ENCODE measurements around the gene GNG2. TPM values are rescaled to one million over a fixed set of nuclear protein-coding genes. Genes with fewer than 3 reads are reported as not detected.
A peak's percentile ranks its signal among the peaks of the same experiment; 100 is the strongest.

The GNG2 gene
- total RNA-seq, 2 experiments from 2014 or later, result 131 to 132 TPM

DNA sequence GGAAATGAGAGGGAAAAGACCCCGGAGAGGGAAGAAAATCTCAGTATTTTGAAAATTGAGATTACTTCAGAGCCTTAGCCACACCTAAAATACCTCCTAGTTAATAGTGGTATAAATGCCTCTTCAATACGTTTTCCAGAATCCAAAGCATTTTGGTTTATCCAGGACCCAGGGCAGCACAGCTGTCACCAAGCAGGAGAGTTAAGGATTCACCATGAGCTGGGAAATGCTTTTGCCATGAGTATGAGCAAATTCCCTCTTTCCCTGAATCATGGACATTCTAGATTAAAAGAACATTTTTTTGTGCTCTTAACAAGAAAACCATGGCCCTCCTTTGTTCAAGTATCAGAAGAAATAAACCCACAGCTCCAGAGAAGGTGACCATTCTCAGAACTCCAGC is 107.1 kb downstream of the GNG2 start:
- peaks cover 20% of the 10 kb centered on the region for H3K36me3 Mint-ChIP-seq
- H3K27ac Mint-ChIP-seq, result no peak overlapping the region
- H3K27me3 Mint-ChIP-seq, result no peaks in the 10 kb centered on the region

DNA sequence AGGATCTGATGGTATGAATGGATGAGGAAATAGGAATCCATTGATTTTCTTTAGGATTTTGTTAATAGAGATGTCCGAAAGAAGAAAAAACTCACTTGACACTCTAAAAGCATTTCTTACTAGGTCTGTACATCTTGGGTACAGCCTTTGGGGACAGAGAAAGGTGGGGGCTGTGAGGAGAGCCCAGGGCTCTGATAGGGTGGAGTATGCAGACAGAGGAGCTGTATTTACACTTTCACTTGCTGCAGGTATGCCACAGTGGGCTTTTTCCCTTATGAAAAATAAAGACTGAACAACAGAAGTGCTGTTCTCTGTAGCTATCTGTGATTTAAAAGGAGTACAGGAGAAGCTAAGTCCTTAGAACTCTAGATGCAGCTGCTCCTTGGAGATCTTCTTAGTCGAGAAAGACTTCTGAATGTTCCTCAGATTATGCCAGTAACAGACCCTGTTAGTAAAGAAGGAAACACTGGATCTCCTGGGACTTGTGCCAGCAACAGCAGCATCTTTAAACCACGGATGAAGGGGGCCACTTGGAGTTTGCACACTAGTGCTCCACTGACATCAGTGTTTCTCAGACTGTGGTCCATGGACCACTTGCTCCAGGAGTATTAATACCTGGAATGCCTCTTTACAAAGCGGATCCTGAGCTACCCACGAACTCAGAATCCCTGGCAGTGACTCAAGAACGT is 109.6 kb downstream of the GNG2 start:
- H3K4me1 Mint-ChIP-seq, result peaks cover 13% of the 10 kb centered on the region
- DNase-seq, result no peak
- H3K27ac Mint-ChIP-seq, result no peak overlapping the region
- no peak overlapping the region for H3K4me3 Mint-ChIP-seq
- H3K36me3 Mint-ChIP-seq, result peaks cover 4% of the 10 kb centered on the region
- no peaks in the 10 kb centered on the region for H3K9me3 Mint-ChIP-seq
- H3K27me3 Mint-ChIP-seq, result no peaks in the 10 kb centered on the region

More for the DNA sequence above, 107.1 kb downstream of the GNG2 start:
- peaks cover 23% of the 10 kb centered on the region for H3K4me1 Mint-ChIP-seq
- DNase-seq, result no peak
- no peaks in the 10 kb centered on the region for H3K9me3 Mint-ChIP-seq
- H3K4me3 Mint-ChIP-seq, result no peak overlapping the region

DNA sequence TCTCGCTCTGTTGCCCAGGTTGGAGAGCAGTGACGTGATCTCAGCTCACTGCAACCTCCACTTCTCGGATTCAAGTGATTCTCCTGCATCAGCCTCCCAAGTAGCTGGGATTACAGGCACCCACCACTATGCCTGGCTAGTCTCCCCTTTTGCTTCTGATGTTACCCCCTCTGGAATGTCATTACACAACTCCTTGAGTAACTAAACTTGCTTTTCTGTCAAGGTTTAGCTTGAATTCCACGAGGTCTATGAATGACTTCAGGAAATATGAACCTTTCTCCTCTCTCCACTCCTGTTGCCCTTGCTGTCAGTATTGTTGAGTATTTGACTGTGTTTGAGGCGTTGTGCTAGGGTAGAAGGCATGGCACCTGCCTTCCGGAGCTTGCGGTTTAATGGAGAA is 112.2 kb downstream of the GNG2 start:
- H3K27me3 Mint-ChIP-seq, result no peaks in the 10 kb centered on the region
- peaks cover 4% of the 10 kb centered on the region for H3K36me3 Mint-ChIP-seq
- no peaks in the 10 kb centered on the region for H3K9me3 Mint-ChIP-seq
- peaks cover 9% of the 10 kb centered on the region for H3K4me1 Mint-ChIP-seq
- DNase-seq, result no peak
- no peak overlapping the region for H3K4me3 Mint-ChIP-seq
- no peak overlapping the region for H3K27ac Mint-ChIP-seq

DNA sequence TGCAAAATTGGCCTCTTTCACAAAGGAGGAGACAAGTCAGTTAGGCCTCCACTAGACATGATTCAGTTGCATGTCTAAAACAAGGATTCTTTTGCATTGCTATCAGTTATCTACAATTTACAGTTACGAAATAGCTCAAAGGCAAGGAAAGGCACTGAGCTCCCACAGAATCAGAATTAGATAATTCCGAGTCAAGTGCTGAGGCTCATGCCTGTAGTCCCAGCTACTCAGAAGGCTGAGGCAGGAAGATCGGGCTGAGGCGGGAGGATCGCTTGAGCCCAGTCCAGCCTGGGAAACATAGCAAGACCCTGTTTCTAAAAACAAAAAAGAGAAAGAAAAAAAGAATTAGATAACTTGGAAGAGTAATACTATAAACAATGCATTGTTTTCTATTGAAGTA is 116.7 kb downstream of the GNG2 start:
- DNase-seq, result no peak
- Mint-ChIP-seq H3K36me3 (no peaks in the 10 kb centered on the region), H3K27me3 (peaks cover 5% of the 10 kb centered on the region), H3K27ac (no peak overlapping the region), H3K9me3 (no peaks in the 10 kb centered on the region), H3K4me3 (no peak overlapping the region), H3K4me1 (peaks cover 13% of the 10 kb centered on the region)

DNA sequence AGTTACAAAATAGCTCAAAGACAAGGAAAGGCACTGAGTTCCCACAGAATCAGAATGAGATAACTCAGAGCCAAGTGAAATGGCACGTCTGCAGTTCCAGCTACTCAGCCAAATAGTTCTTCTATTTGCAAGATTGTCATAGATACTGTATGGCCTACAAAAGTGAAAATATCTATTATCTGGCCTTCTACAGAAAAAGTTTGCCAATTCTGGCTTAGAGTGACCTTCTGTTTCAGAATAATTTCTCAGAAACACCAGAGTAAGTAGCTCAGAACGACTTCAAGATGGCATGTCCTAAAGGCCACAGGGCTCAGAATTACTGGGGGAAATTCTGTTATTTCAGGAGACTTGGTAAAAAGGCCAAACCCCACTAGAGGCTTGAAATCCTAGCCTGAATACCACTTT is 118.3 kb downstream of the GNG2 start:
- peaks cover 10% of the 10 kb centered on the region for H3K4me1 Mint-ChIP-seq
- no peak for DNase-seq
- no peaks in the 10 kb centered on the region for H3K36me3 Mint-ChIP-seq
- H3K27ac Mint-ChIP-seq, result no peak overlapping the region
- no peak overlapping the region for H3K4me3 Mint-ChIP-seq
- no peaks in the 10 kb centered on the region for H3K9me3 Mint-ChIP-seq
- peaks cover 5% of the 10 kb centered on the region for H3K27me3 Mint-ChIP-seq

DNA sequence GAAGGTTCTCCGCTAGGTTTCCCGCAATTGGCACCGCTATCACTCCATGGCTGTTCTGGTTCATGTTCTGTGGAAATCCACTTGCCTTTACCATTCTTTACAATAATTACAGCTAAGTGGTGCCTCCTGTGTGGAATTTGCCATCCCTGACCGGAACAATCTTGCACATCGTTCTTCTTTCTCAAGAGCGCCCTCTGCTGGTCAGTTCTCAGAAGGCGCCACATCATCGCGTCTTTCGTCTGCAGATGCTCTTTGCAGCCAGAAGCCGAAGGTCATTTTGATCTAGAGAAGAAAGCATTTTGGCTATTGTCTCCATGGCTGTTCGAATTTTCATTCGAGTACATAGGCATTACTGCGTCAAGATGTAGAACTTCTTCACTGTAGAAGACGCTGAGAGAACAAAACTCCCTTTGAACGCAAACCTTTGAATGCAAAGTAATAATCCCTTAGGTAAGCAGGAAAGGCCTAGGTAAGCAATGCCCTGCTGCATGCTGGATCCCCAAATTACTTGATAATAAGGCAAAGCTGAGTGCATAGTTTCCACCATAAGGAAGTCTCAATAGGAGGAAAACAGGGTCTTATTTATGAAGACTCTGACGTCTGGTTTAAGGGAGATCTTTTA is 118.8 kb downstream of the GNG2 start:
- Mint-ChIP-seq H3K36me3 (no peaks in the 10 kb centered on the region), H3K4me1 (peaks cover 10% of the 10 kb centered on the region), H3K27me3 (peaks cover 5% of the 10 kb centered on the region), H3K9me3 (peaks cover 1% of the 10 kb centered on the region), H3K27ac (no peak overlapping the region), H3K4me3 (no peak overlapping the region)
- DNase-seq, result peak; percentile 72

DNA sequence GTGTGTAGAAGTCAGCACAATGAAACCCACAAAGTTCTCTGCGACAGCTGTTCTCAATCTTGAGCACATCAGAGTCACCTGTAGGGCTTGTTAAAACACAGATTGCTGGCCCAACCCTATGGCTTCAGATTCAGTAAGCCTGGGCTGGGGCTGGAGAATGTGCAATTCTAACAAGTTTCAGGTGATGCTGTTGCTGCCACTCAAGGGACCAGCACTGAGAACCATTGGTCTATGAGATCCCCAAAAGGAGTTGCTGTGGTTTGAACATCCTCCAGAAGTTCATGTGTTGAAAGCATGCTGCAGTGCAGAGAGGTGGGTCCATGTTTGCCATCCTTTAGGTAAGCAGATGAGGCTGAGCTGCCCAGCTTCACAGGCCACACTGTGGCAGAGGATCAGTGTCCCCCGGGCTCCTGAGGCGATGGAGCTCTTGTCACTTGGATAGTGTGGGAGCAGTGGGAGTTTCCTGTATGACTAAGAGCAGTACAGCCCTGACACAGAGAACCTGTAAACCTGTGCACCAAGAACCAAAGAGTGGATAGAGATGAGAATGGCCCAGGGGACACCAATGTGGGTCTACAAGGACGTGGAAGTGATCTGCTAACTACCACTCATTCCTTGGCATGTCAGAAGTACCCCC is 120.9 kb downstream of the GNG2 start:
- no peaks in the 10 kb centered on the region for H3K36me3 Mint-ChIP-seq
- DNase-seq, result no peak
- H3K27me3 Mint-ChIP-seq, result peaks cover 5% of the 10 kb centered on the region
- H3K4me1 Mint-ChIP-seq, result peaks cover 10% of the 10 kb centered on the region
- no peak overlapping the region for H3K27ac Mint-ChIP-seq
- H3K4me3 Mint-ChIP-seq, result no peak overlapping the region
- peaks cover 1% of the 10 kb centered on the region for H3K9me3 Mint-ChIP-seq

DNA sequence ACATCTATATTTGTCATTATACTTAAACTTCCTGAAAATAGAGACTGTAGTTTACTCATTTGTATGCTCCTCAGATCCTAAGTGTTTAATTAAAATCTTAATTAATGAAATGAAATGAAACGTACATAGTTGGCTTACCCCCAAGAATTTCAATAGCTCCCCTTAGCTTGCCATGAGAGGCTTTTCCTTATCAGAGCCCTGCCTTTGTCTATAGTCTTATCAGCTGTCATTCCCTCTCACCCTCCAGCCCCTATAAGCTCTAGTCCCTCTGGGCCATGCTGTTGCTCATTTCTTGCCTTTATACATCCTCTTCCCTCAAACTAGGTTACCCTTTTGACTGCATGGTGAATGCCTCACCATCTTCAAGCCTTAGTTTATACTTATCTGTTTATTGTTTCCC is 127.8 kb downstream of the GNG2 start:
- peaks cover 7% of the 10 kb centered on the region for H3K36me3 Mint-ChIP-seq
- H3K4me1 Mint-ChIP-seq, result peaks cover 17% of the 10 kb centered on the region
- H3K27me3 Mint-ChIP-seq, result no peaks in the 10 kb centered on the region
- DNase-seq, result no peak
- peak overlapping the region; percentile 90 for H3K27ac Mint-ChIP-seq
- peaks cover 1% of the 10 kb centered on the region for H3K9me3 Mint-ChIP-seq
- peak overlapping the region; percentile 84 for H3K4me3 Mint-ChIP-seq

DNA sequence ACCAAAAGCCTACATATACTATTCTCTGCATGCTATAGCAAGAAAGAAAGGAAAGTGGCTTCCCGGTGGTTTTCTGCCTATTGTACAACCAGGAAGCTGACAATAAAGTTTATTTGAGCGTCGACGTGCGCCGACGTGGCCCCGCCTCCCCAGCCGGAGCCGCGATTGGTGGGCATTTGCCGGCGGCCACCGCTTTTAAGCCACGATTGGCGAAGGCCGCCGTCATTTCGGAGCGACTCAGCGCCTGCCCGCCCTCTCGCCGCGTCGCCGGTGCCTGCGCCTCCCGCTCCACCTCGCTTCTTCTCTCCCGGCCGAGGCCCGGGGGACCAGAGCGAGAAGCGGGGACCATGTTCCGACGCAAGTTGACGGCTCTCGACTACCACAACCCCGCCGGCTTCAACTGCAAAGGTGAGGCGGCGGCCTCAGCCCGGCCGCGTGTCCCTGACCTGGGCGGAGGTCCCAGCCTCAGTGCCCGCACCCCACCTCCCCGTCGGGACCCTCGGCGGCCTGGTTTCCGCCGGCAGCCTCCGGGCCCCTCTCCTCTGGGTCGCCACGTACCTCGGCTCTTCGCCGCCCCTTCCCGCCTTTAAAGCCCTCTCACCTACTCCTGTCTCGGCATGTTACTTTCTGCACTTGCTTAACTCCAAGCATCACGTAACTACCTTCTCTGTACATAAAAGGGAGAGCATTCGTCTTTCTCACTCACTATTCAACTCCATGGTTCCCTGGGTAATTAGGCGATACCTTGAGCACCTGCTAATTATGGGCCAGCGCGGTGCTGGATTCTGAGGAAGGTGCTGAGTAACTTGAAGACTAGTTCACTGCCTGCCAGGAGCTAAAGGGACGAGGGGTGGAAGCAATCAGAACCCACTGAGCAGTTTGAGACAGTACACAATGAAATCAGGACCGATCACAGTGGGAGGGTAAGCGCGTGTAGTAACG is 129.2 kb downstream of the GNG2 start, which contains the start of gene RTRAF:
Gene RTRAF (plus strand): TSS at position 254 of the 942 bp plus-strand sequence. CDS start 94 bp downstream, at position 348.
- peak; percentile 95 for DNase-seq
- Mint-ChIP-seq H3K36me3 (peaks cover 11% of the 10 kb centered on the region), H3K27me3 (no peaks in the 10 kb centered on the region), H3K4me1 (peaks cover 26% of the 10 kb centered on the region), H3K27ac (peak within 1 kb of the TSS; percentile 90), H3K4me3 (peak within 1 kb of the TSS; percentile 84), H3K9me3 (no peaks in the 10 kb centered on the region)

DNA sequence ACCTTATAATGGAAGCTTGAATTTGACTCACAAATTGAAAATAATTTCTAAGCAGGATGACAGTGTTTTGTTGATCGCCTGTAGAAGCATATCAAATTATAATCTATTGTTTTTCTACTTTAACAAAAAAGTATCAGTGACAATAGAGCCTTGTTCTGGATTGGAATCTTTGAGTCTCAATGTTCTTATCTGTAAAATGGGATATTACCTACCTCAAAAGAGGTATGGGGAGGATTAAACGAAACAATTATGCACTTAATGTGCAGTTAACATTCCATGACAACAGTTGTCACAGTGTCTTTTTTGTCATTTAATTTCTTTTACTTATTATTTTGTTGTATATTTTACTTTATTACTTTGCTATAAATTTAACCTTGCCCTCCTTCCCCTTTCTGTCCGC is 130.1 kb downstream of the GNG2 start:
- H3K9me3 Mint-ChIP-seq, result no peaks in the 10 kb centered on the region
- H3K36me3 Mint-ChIP-seq, result peaks cover 14% of the 10 kb centered on the region
- peaks cover 31% of the 10 kb centered on the region for H3K4me1 Mint-ChIP-seq
- DNase-seq, result no peak
- peak overlapping the region; percentile 84 for H3K4me3 Mint-ChIP-seq
- H3K27ac Mint-ChIP-seq, result peak overlapping the region; percentile 90
- no peaks in the 10 kb centered on the region for H3K27me3 Mint-ChIP-seq

DNA sequence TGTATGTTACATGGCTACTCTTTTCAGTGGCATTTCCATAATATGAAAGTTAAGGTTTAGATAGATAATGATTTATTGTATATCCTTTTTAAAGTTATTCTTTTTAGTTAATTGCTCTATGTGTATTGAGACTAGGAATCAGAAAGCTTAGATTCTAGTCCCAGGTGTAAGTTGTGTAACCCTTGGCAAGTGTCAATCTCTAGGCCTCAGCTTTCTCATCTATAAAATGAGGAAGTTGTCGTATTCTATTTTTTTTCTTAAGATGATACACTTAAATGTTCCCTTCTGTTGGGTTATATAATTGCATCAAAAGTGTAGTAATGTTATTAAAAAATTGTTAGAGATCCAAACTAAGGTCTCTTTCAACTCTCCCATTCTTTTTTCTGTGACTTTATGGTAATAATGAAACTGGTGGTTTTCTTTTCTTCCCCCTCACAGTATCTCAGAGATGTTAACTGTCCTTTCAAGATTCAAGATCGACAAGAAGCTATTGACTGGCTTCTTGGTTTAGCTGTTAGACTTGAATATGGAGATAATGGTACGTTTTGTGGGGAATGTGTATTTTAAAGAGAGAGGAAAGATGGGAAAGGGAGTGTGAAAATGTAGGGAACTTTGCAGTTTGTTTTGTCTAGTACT is 133.0 kb downstream of the GNG2 start:
- peaks cover 21% of the 10 kb centered on the region for H3K36me3 Mint-ChIP-seq
- H3K9me3 Mint-ChIP-seq, result no peaks in the 10 kb centered on the region
- H3K27me3 Mint-ChIP-seq, result no peaks in the 10 kb centered on the region
- DNase-seq, result no peak
- no peak overlapping the region for H3K27ac Mint-ChIP-seq
- H3K4me1 Mint-ChIP-seq, result peaks cover 37% of the 10 kb centered on the region
- H3K4me3 Mint-ChIP-seq, result no peak overlapping the region

DNA sequence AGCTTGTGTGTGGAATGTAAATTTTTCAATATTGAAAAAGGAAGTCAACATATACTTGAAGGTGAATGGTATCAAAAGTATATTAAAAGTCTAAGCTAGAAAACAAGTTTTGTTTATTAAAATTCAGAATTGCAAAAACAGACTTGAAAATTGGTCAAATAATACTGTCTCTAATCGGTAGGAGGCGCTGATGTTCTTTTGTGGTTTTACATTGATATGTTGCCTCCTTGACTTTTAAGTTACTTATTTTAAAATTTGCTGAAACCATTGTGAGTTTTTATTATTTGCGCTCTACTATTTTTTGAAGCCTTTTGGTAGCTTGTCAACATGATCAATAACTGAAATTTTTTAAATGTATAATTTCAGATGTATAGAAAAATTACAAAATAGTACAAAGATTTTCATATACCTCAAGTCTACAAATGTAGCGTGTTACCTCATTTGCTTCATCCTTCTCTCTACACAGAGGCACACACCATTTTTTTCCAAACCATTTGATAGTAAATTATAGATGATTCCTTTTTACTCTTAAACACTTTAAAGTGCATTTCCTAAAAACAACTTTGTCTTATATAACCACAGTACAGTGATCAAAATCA is 135.8 kb downstream of the GNG2 start:
- no peaks in the 10 kb centered on the region for H3K9me3 Mint-ChIP-seq
- no peak overlapping the region for H3K27ac Mint-ChIP-seq
- H3K4me3 Mint-ChIP-seq, result no peak overlapping the region
- H3K4me1 Mint-ChIP-seq, result peaks cover 33% of the 10 kb centered on the region
- H3K27me3 Mint-ChIP-seq, result no peaks in the 10 kb centered on the region
- DNase-seq, result no peak
- peaks cover 27% of the 10 kb centered on the region for H3K36me3 Mint-ChIP-seq

DNA sequence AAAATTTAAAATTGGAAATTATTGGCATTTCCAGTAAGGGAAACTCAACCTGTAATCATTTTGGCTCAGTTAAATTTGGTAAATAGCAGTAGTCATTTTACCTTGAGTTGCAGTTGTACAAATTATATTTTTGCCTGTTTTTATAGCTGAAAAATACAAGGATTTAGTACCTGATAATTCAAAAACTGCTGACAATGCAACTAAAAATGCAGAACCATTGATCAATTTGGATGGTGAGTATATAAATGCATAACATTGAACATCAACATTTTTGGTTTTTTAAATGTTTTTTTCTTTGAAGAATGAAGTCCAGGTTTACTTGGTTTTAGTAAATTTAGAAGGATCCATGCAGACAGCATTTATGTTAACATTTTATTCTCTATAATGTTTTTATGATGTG is 137.9 kb downstream of the GNG2 start:
- Mint-ChIP-seq H3K4me3 (no peak overlapping the region), H3K9me3 (no peaks in the 10 kb centered on the region), H3K4me1 (peaks cover 27% of the 10 kb centered on the region), H3K36me3 (peaks cover 24% of the 10 kb centered on the region), H3K27me3 (no peaks in the 10 kb centered on the region), H3K27ac (no peak overlapping the region)
- no peak for DNase-seq

DNA sequence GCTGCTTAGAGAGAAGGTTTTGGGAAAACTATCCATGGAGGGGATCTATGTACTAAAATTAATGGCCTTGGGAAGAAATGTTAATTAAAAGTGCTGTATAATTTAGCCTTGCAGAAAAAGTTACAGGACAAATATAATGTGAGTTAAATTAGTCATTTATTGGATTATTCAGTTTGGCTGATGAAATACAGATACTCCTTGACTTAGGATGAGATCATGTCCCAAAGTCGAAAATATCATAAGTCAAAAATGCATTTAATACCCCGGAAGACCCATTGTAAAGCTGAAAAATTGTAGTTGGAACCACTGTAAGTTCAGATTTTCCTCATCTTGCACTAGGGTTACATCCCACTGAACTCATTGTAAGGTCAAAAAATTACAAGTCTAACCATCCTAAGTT is 138.7 kb downstream of the GNG2 start:
- H3K27ac Mint-ChIP-seq, result no peak overlapping the region
- no peaks in the 10 kb centered on the region for H3K27me3 Mint-ChIP-seq
- no peaks in the 10 kb centered on the region for H3K9me3 Mint-ChIP-seq
- H3K4me1 Mint-ChIP-seq, result peaks cover 20% of the 10 kb centered on the region
- peaks cover 21% of the 10 kb centered on the region for H3K36me3 Mint-ChIP-seq
- no peak overlapping the region for H3K4me3 Mint-ChIP-seq
- no peak for DNase-seq
